Ascending aorta (tissue), 2 donors: ENCODE measurements around the gene VGF. TPM values are rescaled to one million over a fixed set of nuclear protein-coding genes. Genes with fewer than 3 reads are reported as not detected.
"Not testable (repeated sequence)": the region's sequence is repeated elsewhere in the genome, so short reads cannot be mapped to it uniquely, and the experiment has no call there.

ENCODE experiments used
- DNase-seq, 2 donors: peaks; one replicate each; pipeline ENCODE4 v3.0.0-alpha.2; 2019; ENCODE audit warnings: low spot score in 2 of 2
- H3K27ac ChIP-seq, 2 donors: fragments of 200-600 bp; sonication (generic); one replicate each; pipeline ENCODE4 v1.5.1; 2016 to 2017; ENCODE audit warnings: mild to moderate bottlenecking in 1 of 2
- H3K27me3 ChIP-seq: fragments of 200-600 bp; sonication (generic); one replicate; pipeline ENCODE4 v1.5.1; 2017
- H3K36me3 ChIP-seq, 2 donors: fragments of 200-600 bp; sonication (generic); one replicate each; pipeline ENCODE4 v1.5.1; 2016
- H3K4me1 ChIP-seq, 2 donors: fragments of 200-600 bp; sonication (generic); one replicate each; pipeline ENCODE4 v1.5.1; 2016 to 2017; ENCODE audit warnings: mild to moderate bottlenecking in 1 of 2
- H3K4me3 ChIP-seq, 2 donors: fragments of 200-600 bp; sonication (generic); one replicate each; pipeline ENCODE4 v1.5.1; 2016 to 2017; ENCODE audit warnings: mild to moderate bottlenecking in 1 of 2
- H3K9me3 ChIP-seq, 2 donors: fragments of 200-600 bp; sonication (generic); one replicate each; pipeline ENCODE4 v1.5.1; 2016
- CTCF ChIP-seq, 3 experiments: fragments of 200-600 bp in 2 of 3; fragments of 450-650 bp in 1 of 3; sonication (generic) in 2 of 3; IDR thresholded peaks; one replicate each; pipeline ENCODE4 v1.5.1; 2016 to 2019; ENCODE audit warnings: antibody characterized with exemption in 3 of 3, mild to moderate bottlenecking in 1 of 3, moderate library complexity in 1 of 3
- intact Hi-C: fragments of 100-400 bp; cut with DNase I; formaldehyde crosslinking; loops from one replicate; pipeline ENCODE4 v1.15.1; 2023
- total RNA-seq: library from RNA; depleted of rRNA; stranded (reverse); fragments of >200 nt; gene quantifications from one replicate; pipeline ENCODE4 v1.1.0, GENCODE V29; 2016

Gene VGF
- total RNA-seq, 1 donor from 2014 or later = not detected

DNA sequence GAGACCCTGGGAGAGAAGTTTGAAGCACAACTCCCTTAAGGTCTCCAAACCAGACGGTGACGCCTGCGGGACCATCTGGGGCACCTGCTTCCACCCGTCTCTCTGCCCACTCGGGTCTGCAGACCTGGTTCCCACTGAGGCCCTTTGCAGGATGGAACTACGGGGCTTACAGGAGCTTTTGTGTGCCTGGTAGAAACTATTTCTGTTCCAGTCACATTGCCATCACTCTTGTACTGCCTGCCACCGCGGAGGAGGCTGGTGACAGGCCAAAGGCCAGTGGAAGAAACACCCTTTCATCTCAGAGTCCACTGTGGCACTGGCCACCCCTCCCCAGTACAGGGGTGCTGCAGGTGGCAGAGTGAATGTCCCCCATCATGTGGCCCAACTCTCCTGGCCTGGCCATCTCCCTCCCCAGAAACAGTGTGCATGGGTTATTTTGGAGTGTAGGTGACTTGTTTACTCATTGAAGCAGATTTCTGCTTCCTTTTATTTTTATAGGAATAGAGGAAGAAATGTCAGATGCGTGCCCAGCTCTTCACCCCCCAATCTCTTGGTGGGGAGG is 27.6 kb downstream of the VGF start:
- Histone ChIP-seq H3K4me1 (peaks cover 6 to 15% of the 10 kb centered on the region in 2 donors), H3K36me3 (peaks cover 35 to 47% of the 10 kb centered on the region in 2 donors), H3K4me3 (peak overlapping the region in 1 of 2 donors; percentile 13), H3K9me3 (no peaks in the 10 kb centered on the region), H3K27me3 (no peaks in the 10 kb centered on the region), H3K27ac (peak overlapping the region; percentile 72 to 87)
- intact Hi-C loops = loop anchor here (1.0 to 5.0 kb wide), 5 partner anchors 10 to 245 kb away; partner anchors contain the start of genes SERPINE1 and TRIM56
- no peak for TF ChIP-seq CTCF (IDR thresholded peaks at IDR 0.05)
- peak in 1 of 2 donors; percentile 63 for DNase-seq

DNA sequence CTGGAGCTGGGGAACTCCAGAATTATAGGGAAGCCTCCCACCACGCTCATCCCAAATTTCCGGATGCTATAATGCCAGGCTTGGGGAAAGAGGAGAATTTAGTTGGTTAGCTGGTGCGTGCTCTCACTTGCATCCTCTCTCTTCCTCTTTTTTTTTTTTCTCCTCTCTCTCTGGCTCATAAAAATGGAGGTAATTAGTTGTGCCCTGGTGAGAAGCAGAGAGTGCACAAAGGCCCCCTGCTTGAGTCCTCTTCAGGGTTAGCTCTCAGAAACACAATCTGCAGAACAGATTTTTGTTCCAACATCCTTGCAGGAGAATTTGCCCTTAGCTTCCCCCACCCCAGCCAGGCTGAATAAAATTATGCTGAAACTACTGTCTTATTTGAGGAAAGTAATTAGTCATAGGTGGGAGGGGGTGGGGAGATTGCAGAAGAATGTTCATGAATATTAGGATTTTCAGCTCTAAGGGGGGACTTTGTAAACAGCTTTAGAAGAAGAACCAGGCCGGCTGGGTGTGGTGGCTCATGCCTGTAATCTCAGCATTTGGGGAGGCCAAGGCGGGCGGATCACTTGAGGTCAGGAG is 30.9 kb downstream of the VGF start:
- intact Hi-C loops = no loop called here
- H3K36me3 ChIP-seq = peaks cover 55 to 75% of the 10 kb centered on the region in 2 donors
- no peak for DNase-seq
- peaks cover 6 to 23% of the 10 kb centered on the region in 2 donors for H3K4me1 ChIP-seq
- peak overlapping the region in 1 of 2 donors; percentile 14 for H3K27ac ChIP-seq
- H3K9me3 ChIP-seq = no peaks in the 10 kb centered on the region
- no peak overlapping the region for H3K4me3 ChIP-seq
- no peak for TF ChIP-seq CTCF (IDR thresholded peaks at IDR 0.05)
- H3K27me3 ChIP-seq = no peaks in the 10 kb centered on the region

- Histone ChIP-seq H3K4me1 (peaks cover 6 to 21% of the 10 kb centered on the region in 2 donors), H3K27ac (peak overlapping the region in 1 of 2 donors; percentile 14), H3K27me3 (no peaks in the 10 kb centered on the region), H3K9me3 (no peaks in the 10 kb centered on the region), H3K4me3 (no peak overlapping the region), H3K36me3 (peaks cover 55 to 80% of the 10 kb centered on the region in 2 donors)
- no peak for TF ChIP-seq CTCF (IDR thresholded peaks at IDR 0.05)
- intact Hi-C loops = no loop called here
- no peak for DNase-seq
These were observed 31.6 kb downstream of the VGF start for GRCh38 chr7:101133621-101134398.

DNA sequence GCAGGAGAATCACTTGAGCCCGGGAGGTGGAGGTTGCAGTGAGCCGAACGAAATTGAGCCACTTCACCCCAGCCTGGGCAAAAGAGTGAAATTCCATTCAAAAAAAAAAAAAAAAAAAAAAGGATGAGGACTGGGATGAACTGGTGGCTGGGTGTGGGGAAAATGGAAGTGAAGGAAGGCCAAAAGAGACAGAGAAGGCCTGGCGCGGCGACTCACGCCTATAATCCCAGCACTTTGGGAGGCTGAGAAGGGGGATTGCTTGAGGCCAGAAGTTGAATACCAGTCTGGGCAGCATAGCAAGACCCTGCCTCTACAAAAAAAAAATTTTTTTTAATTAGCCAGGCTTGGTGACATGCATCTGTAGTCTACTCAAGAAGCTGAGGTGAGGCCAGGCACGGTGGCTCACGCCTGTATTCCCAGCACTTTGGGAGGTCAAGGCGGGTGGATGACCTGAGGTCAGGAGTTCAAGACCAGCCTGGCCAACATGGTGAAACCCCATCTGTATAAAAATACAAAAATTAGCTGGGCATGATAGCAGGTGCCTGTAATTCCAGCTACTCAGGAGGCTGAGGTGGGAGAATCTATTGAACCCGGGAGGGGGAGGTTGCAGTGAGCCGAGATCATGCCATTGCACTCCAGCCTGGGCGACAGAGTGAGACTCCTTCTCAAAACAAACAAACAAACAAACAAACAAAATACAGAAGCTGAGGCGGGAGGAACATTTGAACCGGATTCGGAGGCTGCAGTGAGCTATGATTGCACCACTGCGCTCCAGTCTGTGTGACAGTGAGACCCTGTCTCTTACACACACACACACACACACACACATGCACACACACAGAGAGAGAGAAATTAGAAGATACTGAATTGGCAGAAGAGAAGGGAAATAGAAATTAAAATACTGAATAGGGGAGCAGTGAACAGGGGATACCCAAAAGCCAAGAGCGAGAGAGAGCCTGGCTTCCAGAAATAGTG is 32.5 kb downstream of the VGF start:
- H3K4me1 ChIP-seq = peaks cover 5 to 28% of the 10 kb centered on the region in 2 donors
- peak overlapping the region; percentile 25 to 55 for H3K27ac ChIP-seq
- H3K27me3 ChIP-seq, intact Hi-C loops, DNase-seq, H3K9me3 ChIP-seq, H3K4me3 ChIP-seq: not testable (repeated sequence)
- peaks cover 55 to 89% of the 10 kb centered on the region in 2 donors for H3K36me3 ChIP-seq

- no peak for TF ChIP-seq CTCF (IDR thresholded peaks at IDR 0.05)
- Histone ChIP-seq H3K36me3 (peaks cover 37 to 62% of the 10 kb centered on the region in 2 donors), H3K4me3 (peak overlapping the region in 1 of 2 donors; percentile 71), H3K9me3 (no peaks in the 10 kb centered on the region), H3K4me1 (peaks cover 12 to 42% of the 10 kb centered on the region in 2 donors), H3K27ac (peak overlapping the region; percentile 48 to 60), H3K27me3 (no peaks in the 10 kb centered on the region)
- intact Hi-C loops = no loop called here
- DNase-seq = no peak
These were observed 35.7 kb downstream of the VGF start for GRCh38 chr7:101129603-101130117.
